HG03565 (cell line): ENCODE measurements around the gene CDNF.
"Not testable (repeated sequence)": the region's sequence is repeated elsewhere in the genome, so short reads cannot be mapped to it uniquely, and the experiment has no call there.

Experiments used
- ATAC-seq: cut with Tn5 transposase; IDR thresholded peaks from one replicate; pipeline ENCODE4 v1.9.1; 2021; ENCODE audit warnings: mild to moderate bottlenecking, moderate library complexity; ENCODE audit not compliant: unreplicated experiment

CDNF gene

DNA sequence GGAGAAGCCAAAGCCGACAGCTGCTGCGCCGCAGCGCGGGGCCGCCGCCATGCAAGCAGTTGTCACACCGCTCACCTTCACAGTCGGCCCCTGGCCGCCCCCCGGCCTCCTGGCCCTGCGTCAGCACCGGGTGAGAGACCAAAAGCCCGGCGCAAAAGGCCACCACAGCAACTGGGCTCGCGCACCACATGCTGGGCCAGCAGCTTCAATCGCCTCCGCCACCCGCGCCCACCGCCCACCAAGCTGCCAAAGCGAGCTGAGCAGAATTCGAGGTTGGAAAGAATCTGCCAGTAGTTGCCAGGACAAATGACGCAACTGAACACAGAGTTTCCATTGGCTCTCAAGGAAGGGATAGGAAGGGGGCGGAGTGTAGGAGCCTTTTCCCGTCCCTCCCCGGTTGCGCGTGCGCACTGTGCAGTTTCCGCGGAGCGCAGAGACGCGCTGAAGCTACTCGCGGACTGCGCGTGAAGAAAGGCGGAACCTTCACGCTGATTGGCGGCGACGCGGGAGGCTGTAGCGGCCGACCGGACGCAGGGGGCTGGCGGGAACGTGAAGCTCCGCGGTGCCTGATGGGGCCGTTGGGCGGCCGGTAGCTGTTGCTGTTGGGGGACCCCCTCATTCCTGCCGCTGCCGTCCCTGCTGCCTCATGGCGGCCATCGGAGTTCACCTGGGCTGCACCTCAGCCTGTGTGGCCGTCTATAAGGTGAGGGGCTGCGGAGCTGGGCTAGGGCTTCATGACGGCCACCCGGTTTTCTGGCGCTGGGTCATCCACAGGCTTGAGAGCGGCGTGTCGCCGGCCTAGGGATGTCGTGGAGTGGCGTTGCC is at the start of gene CDNF, which contains the start of the genes HSPA14 and MSANTD7:
TSS of gene CDNF (minus strand) at position 281 of the 825 bp plus-strand sequence. CDS start at position 190, 91 bp downstream.
TSS of gene HSPA14 (plus strand) at position 550 of the 825 bp plus-strand sequence. CDS start at position 647, 97 bp downstream.
TSS of gene MSANTD7 (plus strand) at position 550 of the 825 bp plus-strand sequence. CDS start 3,979 bp downstream, outside the sequence.
- peak; percentile 92 for ATAC-seq

GRCh38 chr10:14884082-14884481 is 46.2 kb upstream of the CDNF start:
- no peak for ATAC-seq

- ATAC-seq = no peak
Measured at GRCh38 chr10:14880229-14880628, 42.4 kb upstream of the CDNF start.

DNA sequence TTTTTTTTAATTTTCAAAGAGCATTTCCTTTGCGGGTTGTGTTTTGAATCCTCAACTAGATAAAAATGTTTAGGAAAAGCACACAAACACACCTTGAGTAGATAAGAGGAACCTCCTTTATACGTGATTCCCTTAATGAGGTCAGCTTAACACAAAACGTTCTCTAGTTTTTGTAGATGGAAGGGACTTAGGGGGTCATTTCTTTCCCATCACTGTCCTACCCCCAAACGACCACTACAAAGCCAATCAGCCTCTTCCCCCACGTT is 42.0 kb upstream of the CDNF start:
- ATAC-seq = no peak

GRCh38 chr10:14879124-14879927 is 41.5 kb upstream of the CDNF start:
- peak; percentile 2 for ATAC-seq

- peak; percentile 88 for ATAC-seq
Measured at GRCh38 chr10:14878266-14879123, 40.7 kb upstream of the CDNF start, which contains the start of gene SUV39H2. Gene SUV39H2, plus strand, starts transcription at chr10:14878866. Its CDS starts 23 bp downstream, at chr10:14878889.

- ATAC-seq = no peak
Measured at GRCh38 chr10:14876764-14877163, 38.9 kb upstream of the CDNF start.

DNA sequence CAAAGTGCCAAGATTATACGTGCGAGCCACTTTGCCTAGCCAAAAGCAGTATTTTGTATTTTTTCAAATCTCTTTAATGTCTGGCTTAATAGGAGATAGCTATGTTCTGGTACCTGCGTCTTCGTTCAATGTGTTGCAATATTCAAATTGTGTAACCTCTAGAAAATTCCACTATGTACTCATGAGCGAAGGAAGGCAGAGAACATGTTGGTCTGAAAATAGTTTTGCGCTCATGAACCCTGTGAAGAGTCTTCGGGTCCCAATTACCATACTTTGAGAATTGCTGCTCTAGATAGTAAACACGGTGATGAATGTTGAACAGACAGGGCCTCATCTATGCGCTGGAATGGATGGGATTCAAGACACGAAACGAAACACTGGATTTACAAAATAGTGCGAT is 38.1 kb upstream of the CDNF start:
- ATAC-seq = no peak

- ATAC-seq = peak; percentile 50
Measured at GRCh38 chr10:14873090-14873760, 35.4 kb upstream of the CDNF start.

GRCh38 chr10:14864871-14865270 is 27.0 kb upstream of the CDNF start:
- not testable (repeated sequence) for ATAC-seq

GRCh38 chr10:14864466-14864865 is 26.6 kb upstream of the CDNF start:
- not testable (repeated sequence) for ATAC-seq

GRCh38 chr10:14860791-14861190 is 23.0 kb upstream of the CDNF start:
- ATAC-seq = no peak

- no peak for ATAC-seq
Measured at GRCh38 chr10:14859775-14860174, 21.9 kb upstream of the CDNF start.

- ATAC-seq = no peak
Measured at GRCh38 chr10:14859043-14859442, 21.2 kb upstream of the CDNF start.

DNA sequence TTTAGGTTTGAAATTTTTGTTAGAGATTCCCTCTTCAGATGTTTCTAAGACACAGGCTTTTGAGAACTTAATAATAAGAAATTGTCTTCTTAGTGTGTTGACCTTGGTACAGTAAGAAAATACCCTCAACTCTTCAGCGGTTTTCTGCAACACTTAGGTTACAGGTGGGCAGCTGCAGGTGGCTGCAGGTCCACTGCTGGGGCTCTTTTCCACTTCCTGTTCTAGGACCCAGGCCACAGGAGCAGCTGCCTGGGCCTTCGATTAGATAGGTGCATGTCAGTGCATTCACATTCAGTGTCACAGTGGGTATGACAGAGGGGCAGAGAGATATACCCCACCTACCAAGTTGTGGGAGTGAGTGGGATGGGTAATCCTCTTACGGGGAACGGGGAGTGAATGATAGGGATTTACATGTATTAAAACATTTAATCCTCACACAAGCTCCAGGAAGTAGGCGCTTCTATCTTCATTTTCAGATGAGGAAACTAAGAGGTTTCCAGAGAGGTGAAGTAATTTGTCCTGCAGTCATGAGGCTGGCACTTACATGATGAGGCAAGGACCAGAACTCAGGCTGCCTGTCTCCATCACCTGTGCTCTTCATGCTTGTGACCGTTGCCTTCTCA is 20.6 kb upstream of the CDNF start:
- no peak for ATAC-seq

DNA sequence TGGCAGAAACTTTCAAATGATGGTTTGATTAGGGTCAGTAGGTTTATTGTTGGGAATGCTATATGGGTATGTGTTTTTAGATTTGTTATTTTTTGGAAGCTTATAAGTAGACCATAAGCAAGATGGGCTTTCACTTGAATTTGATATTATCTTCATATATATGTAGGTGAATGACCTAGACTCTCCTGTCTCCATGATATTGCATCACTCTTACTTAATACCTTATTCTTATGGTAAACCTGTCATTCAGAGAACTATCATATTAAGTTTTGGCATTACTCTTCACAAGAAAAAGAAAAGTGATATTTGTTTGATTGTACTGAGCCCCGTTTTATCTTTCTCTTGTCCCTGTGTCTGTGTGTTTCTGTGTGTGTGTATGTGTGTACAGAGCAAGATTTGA is 17.6 kb upstream of the CDNF start:
- ATAC-seq = no peak

DNA sequence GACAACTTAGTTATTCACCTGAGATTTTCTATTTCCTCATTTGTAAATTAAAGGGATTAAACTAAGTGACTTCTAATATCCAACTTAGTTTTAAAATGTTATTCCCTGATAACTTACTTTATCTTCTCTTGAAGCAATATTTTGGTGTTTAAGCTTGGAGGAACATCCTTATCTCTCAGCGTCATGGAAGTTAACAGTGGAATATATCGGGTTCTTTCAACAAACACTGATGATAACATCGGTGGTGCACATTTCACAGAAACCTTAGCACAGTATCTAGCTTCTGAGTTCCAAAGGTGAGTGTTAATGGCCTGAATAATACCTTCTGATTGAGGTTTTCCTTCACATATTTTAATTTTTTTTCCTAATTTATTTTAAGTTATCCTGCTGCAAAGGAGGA is 14.4 kb upstream of the CDNF start:
- ATAC-seq = no peak

DNA sequence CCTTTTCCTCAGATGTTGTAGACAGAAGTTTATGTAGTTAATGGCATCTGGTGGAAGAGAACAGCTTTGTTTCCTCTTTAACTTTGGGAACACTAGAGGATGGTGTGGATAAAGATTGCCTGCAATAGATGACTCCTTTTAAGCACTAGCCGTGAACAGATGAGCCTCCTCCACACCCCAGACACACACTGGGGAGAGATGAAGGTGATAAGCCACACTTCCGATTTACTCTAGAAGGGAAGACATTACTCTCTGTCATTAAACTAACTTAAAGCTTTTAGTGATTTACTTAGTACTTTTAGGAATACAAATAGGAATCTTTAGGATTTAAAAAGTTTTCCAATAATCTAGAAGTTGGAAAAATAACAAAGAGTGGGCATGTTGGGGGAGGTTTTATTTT is 7.1 kb upstream of the CDNF start:
- no peak for ATAC-seq

DNA sequence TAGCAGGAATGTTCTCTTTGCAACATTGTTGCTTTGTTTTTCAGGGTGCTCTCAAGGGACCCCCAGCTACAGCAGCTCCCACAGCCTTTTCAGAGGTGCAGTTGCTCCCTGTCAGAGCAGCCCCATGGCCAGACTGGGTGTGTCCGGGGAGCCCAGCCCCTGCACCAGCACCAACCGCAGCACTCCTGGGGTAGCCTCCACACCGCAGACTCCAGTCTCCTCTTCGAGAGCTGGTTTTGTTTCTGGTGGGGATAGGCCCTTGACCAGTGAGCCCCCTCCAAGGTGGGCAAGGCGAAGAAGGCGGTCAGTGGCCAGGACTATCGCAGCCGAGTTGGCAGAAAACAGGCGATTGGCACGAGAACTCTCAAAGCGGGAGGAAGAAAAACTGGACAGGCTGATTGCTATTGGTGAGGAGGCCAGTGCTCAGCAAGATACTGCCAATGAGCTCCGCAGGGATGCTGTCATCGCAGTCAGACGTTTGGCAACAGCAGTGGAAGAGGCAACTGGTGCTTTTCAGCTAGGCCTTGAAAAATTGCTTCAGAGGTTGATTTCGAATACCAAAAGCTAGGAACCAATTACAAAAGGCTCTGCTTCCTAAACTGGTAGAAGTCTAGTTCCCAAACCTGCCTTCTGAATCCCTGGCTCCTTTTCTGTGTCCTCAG is 5.6 kb upstream of the CDNF start:
- no peak for ATAC-seq
